ENCODE data around the gene TMEM270. TPM values are rescaled to one million over a fixed set of nuclear protein-coding genes. Genes with fewer than 3 reads are reported as not detected.

TMEM270 gene
- total and polyA plus RNA-seq, 7 donors: 0.39 TPM; not detected in 6

GRCh38 chr7:73871163-73872011 is 10.4 kb downstream of the TMEM270 start:
- Histone ChIP-seq H3K4me3 (no peak overlapping the region), H3K9me3 (no peaks in the 10 kb centered on the region), H3K27ac (peak overlapping the region in 1 of 4 donors; percentile 40), H3K4me1 (peaks cover 0 to 32% (median 24%) of the 10 kb centered on the region in 4 donors), H3K36me3 (no peaks in the 10 kb centered on the region), H3K27me3 (no peaks in the 10 kb centered on the region)
- DNase-seq: no peak
- 34 to 68% methylated on average over 20 of the region's 20 CpGs for WGBS, 2 donors
- intact Hi-C loops (cut with DNase I): no loop called here
- no peak for TF ChIP-seq EP300 (IDR thresholded peaks at IDR 0.05)
- no peak for TF ChIP-seq POLR2AphosphoS5 (IDR thresholded peaks at IDR 0.05)
- peak in 1 of 4 experiments; percentile 8 for TF ChIP-seq CTCF (IDR thresholded peaks at IDR 0.05)

- H3K4me1 ChIP-seq: peaks cover 0 to 32% (median 24%) of the 10 kb centered on the region in 4 donors
- 83 to 84% methylated on average over 13 of the region's 13 CpGs for WGBS, 2 donors
- intact Hi-C loops (cut with DNase I): no loop called here
Observed at GRCh38 chr7:73872056-73872908, 11.3 kb downstream of the TMEM270 start.

GRCh38 chr7:73876361-73876760 is 15.4 kb downstream of the TMEM270 start:
- H3K27ac ChIP-seq: no peak overlapping the region
- TF ChIP-seq POLR2A (IDR thresholded peaks at IDR 0.05) (no peak), CTCF (IDR thresholded peaks at IDR 0.05) (no peak), EP300 (IDR thresholded peaks at IDR 0.05) (no peak), POLR2AphosphoS5 (IDR thresholded peaks at IDR 0.05) (no peak)
- no peaks in the 10 kb centered on the region for H3K9me3 ChIP-seq
- no peaks in the 10 kb centered on the region for H3K36me3 ChIP-seq
- WGBS, 2 donors: 97 to 98% methylated on average over 8 of the region's 8 CpGs
- no peak for DNase-seq
- no peak overlapping the region for H3K4me3 ChIP-seq
- peaks cover 0 to 4% (median 0%) of the 10 kb centered on the region in 3 donors for H3K27me3 ChIP-seq
- intact Hi-C loops (cut with DNase I): no loop called here
- H3K4me1 ChIP-seq: peaks cover 0 to 8% (median 1%) of the 10 kb centered on the region in 4 donors

More at GRCh38 chr7:73872056-73872908, 11.3 kb downstream of the TMEM270 start:
- H3K4me3 ChIP-seq: no peak overlapping the region
- no peaks in the 10 kb centered on the region for H3K27me3 ChIP-seq
- H3K9me3 ChIP-seq: no peaks in the 10 kb centered on the region
- peak overlapping the region in 1 of 4 donors; percentile 40 for H3K27ac ChIP-seq
- TF ChIP-seq EP300 (IDR thresholded peaks at IDR 0.05) (no peak), CTCF (IDR thresholded peaks at IDR 0.05) (no peak), POLR2AphosphoS5 (IDR thresholded peaks at IDR 0.05) (no peak), POLR2A (IDR thresholded peaks at IDR 0.05) (no peak)
- H3K36me3 ChIP-seq: no peaks in the 10 kb centered on the region
- DNase-seq: no peak

GRCh38 chr7:73876973-73877372 is 16.0 kb downstream of the TMEM270 start:
- DNase-seq: no peak
- intact Hi-C loops (cut with DNase I): no loop called here
- Histone ChIP-seq H3K36me3 (no peaks in the 10 kb centered on the region), H3K4me1 (peaks cover 0 to 2% (median 0%) of the 10 kb centered on the region in 4 donors), H3K27ac (no peak overlapping the region), H3K4me3 (no peak overlapping the region), H3K9me3 (no peaks in the 10 kb centered on the region), H3K27me3 (peaks cover 0 to 4% (median 0%) of the 10 kb centered on the region in 3 donors)
- no peak for TF ChIP-seq EP300 (IDR thresholded peaks at IDR 0.05)
- no peak for TF ChIP-seq POLR2AphosphoS5 (IDR thresholded peaks at IDR 0.05)
- TF ChIP-seq POLR2A (IDR thresholded peaks at IDR 0.05): no peak
- TF ChIP-seq CTCF (IDR thresholded peaks at IDR 0.05): no peak
- 89 to 92% methylated on average over 12 of the region's 12 CpGs for WGBS, 2 donors

Measured in sigmoid colon (tissue), 7 donors.